Caki2 (cell line): ENCODE results near the gene MTUS2. TPM values are rescaled to one million over a fixed set of nuclear protein-coding genes. Genes with fewer than 3 reads are reported as not detected.

Experiments
- DNase-seq: peaks from one replicate; pipeline ENCODE4 v3.0.0-alpha.2; 2015; ENCODE audit warnings: low read depth
- in situ Hi-C: cut with HindIII; loops from 2 replicates; pipeline ENCODE4 v1.10.0; 2016; ENCODE audit warnings: low sequenced_read_pairs, low pct_unique_long_range_greater_than_20kb, mixed read lengths
- total RNA-seq: library from RNA; depleted of rRNA; stranded (reverse); fragments of >200 nt; shearing (Covaris generic); gene quantifications from 2 replicates; pipeline ENCODE4 v1.2.3, GENCODE V29; 2014; ENCODE audit warnings: low replicate concordance; rRNA removed

Gene MTUS2
- total RNA-seq, 1 experiment from 2014 or later: not detected

DNA sequence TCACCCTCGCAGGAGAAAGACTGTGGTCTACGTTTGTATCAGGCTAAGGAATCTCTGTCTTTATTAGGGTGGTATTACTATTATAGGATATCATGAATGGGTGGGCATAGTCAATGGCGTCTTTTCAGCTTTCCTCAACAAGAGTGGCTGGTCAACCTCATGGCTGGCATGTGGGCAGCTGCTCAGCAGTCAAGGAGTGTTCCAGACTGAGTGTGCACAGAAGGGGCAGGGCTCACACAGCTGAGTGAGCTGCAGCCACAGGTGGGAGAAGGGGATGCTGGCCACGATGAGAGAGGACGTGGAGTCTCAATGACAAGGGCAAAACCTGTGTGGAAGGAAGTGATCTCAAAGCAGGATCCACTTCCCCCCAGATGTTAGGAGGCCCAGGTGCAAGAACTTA, 720.7 kb downstream of the MTUS2 start:
- DNase-seq: no peak
- in situ Hi-C loops: no loop called here

GRCh38 chr13:29541400-29541799, 721.3 kb downstream of the MTUS2 start:
- in situ Hi-C loops: no loop called here
- DNase-seq: no peak

- in situ Hi-C loops: no loop called here
- DNase-seq: no peak
Measured at GRCh38 chr13:29542381-29542780, 722.2 kb downstream of the MTUS2 start.

- in situ Hi-C loops: no loop called here
- no peak for DNase-seq
Measured at GRCh38 chr13:29543230-29544215, 723.4 kb downstream of the MTUS2 start.

- in situ Hi-C loops: no loop called here
- DNase-seq: no peak
Measured at GRCh38 chr13:29545988-29546387, 725.8 kb downstream of the MTUS2 start.

- in situ Hi-C loops: no loop called here
- DNase-seq: no peak
Measured at GRCh38 chr13:29546662-29547061, 726.5 kb downstream of the MTUS2 start.

GRCh38 chr13:29547153-29547552, 727.0 kb downstream of the MTUS2 start:
- in situ Hi-C loops: no loop called here
- no peak for DNase-seq

DNA sequence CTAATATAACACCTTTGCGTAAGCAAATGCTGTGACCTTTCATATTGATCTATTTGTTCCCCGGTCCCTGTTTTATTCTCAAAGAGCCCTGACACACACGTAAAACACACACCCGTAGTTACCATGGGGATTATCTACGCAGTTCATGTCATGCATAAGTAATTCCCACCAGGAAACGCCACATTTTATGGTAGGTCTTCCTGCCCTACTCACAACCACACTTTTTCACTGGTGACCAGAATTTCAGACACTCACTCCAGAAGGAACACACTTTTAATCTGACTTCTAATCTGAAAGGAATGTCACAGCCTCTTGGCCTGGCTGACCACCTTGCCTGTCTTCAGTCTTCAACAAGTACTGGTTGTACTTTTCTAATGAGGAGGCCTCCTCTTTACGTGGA, 728.6 kb downstream of the MTUS2 start:
- DNase-seq: peak; percentile 23
- in situ Hi-C loops: no loop called here

- no peak for DNase-seq
- in situ Hi-C loops: no loop called here
Measured at GRCh38 chr13:29550430-29550988, 730.4 kb downstream of the MTUS2 start.

- in situ Hi-C loops: no loop called here
- DNase-seq: no peak
Measured at GRCh38 chr13:29551214-29551613, 731.1 kb downstream of the MTUS2 start.

Other genes starting within 250 kb of the MTUS2 start
- gene POMP, start 161.2 kb upstream of the MTUS2 start, total RNA-seq: 44.7 and 73.6 TPM in 2 replicates
- 1.8 and 2.3 TPM in 2 replicates for gene SLC46A3, start 101.4 kb upstream of the MTUS2 start, total RNA-seq